ENCODE results near the gene KPNA3. TPM values are rescaled to one million over a fixed set of nuclear protein-coding genes. Genes with fewer than 3 reads are reported as not detected.
"Not testable (repeated sequence)": the region's sequence is repeated elsewhere in the genome, so short reads cannot be mapped to it uniquely, and the experiment has no call there.

Gene KPNA3, protein sequence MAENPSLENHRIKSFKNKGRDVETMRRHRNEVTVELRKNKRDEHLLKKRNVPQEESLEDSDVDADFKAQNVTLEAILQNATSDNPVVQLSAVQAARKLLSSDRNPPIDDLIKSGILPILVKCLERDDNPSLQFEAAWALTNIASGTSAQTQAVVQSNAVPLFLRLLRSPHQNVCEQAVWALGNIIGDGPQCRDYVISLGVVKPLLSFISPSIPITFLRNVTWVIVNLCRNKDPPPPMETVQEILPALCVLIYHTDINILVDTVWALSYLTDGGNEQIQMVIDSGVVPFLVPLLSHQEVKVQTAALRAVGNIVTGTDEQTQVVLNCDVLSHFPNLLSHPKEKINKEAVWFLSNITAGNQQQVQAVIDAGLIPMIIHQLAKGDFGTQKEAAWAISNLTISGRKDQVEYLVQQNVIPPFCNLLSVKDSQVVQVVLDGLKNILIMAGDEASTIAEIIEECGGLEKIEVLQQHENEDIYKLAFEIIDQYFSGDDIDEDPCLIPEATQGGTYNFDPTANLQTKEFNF
- 10 to 100 TPM; 34.4 to 37.2 (median 36.3) TPM for polyA plus RNA-seq (ENCODE audit: insufficient read length in 3 of 3)

DNA sequence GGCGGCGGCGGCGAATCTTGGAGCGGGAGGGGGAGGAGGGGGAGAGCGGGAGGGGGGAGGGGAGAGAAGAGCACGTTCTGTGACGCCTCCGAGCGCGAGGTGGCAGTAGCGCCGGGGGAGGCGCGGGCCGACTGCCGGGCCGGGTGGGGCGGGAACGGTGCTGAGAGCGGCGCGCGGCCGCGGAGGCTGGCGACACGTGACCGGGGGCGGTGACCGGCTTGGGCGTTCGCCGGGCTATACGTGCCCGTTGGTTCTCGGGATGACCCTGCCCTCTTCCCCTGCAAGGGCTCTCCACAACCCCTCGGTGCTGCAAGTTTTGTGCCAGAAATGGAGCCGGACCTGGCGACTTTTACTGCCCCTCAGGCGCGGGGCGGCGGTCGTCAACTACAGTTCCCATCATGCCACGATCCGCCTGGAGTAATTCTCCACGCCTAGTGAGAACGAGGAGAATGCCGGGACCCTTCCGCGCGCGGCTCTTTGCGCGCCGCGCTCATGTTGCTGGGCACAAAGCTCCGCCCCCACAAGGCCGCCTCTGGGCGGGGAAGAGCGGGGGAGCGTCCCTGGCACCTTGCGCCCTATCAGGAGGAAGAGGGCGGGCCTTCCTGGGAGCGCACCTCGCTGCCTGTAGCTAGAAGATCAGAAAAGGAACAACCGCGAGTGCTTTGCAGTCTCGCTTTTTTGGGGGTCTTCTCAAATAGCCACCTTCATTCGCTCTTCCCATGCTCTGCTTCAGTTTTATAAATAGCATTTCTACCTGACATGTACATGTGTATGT is at the start of gene KPNA3:
Gene KPNA3, minus strand, starts transcription at position 133 of the 775 bp plus-strand sequence. CDS start 176 bp downstream, outside the sequence.
- DNase-seq (ENCODE audit: low read depth in 3 of 3, low spot score in 2 of 3): peak; percentile 92 to 95 (median 92)

DNA sequence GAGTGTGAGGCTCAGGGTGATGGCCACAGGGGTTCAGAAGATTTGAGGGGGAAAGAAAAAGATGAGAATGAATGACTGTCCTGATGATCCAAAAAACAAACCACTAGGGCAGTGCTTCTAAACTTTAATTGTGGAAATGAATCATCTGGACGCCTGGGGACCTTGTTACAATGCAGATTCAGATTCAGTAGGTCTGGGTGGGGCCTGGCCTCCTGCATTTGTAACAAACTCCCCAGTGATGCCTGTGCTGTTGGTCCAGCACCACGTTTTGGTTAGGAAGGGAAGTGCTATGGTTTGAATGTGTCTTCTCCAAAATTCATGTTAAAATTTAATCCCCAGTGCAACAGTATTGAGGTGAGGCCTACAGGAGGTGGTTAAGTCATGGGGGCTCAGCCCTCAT is 49.5 kb upstream of the KPNA3 start:
- DNase-seq (ENCODE audit: low read depth in 3 of 3, low spot score in 2 of 3): no peak

DNA sequence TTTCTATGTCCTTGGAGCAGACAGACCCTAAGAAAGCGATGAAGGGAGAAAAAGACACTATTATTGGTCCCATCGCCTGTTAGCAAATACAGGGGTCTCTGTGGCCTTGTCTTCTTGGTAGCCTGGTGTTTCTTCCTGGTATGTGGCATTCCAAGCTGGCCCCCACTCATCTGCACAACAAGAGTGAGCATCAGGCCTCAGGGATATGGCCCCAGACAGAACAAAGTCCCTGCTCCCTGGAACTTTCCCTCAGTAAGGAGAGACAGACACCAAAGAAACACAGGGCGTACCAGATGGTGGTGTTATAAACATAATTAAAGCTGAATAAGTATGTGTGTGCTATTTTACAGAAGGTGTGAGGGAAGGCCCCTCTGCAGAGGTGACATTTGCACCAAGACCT is 48.2 kb upstream of the KPNA3 start:
- DNase-seq (ENCODE audit: low read depth in 3 of 3, low spot score in 2 of 3): no peak

DNA sequence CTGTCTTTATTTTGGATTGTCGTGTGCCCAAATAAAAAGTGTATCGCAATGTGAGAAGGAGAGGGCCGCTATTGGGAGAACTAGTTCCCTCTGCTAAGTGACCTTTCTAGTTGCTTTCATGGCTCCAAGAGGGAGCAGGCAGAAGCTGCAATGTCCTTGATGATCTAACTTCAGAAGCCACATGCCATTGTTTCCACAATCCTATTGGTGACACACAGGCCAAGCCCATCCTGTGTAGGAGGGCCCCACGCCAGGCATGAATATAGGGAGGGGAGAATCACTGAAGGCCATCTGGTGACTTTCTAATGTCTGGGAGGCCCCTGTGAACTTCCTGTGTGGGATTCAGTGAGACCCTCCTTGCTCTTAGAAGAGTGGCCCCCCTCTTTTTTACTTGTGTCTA is 47.8 kb upstream of the KPNA3 start:
- DNase-seq (ENCODE audit: low read depth in 3 of 3, low spot score in 2 of 3): no peak

DNA sequence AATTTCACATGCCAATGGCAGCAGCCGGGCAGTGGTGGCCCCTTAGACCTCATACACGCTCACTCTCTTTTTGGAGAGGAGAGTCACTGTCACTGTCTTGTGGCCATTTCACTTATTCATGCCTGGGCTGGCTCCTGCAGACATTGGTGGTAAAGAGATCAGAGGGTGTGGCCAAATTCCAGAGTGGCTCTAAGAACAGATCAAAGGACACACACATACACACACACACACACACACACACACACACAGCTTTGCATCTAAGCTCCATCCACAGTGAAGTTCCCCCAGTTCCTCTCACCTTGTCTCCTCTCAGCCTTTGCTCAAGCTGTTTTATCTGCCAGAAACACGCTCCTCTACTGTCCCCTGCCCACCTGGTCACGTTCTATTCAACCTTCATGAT is 46.5 kb upstream of the KPNA3 start:
- DNase-seq (ENCODE audit: low read depth in 3 of 3, low spot score in 2 of 3): no peak

DNA sequence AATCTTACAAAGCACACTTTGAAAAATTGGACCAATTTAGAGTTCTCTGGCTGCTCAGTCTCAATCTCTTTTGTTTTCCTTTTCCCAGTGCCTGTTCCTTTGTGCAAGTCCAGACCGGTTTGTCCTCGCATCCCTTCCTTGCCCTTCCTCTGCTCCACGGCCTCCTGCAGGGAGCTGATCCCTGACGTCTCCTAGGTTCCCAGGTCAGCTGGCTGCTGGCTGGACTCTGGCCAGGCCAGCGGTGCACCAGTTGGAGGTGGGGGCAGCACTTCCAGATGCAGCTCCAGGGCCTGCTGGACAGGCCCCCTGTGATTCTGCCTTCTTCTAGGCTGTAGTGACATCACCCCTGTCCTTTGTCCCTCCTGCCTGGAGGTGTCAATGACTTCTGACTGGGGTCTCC is 44.0 kb upstream of the KPNA3 start:
- DNase-seq (ENCODE audit: low read depth in 3 of 3, low spot score in 2 of 3): no peak

DNA sequence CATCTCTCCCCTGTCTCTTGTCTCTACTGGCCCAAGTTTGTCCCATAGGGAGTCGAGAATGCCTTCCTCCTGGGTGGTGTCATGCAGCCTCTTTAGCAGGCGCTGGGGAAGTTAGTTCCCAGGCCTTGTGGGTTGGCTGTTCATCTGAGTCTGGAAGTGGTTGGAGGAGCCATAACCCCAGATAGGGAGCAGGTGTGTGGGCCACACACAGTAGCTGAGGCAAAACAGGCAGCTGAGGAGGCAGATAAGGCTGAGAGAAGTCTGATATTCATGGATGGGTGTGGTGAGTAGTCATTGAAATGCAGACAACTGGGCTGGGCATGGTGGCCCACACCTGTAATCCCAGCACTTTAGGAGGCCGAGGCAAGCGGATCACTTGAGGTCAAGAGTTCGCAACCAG is 40.9 kb upstream of the KPNA3 start:
- no peak for DNase-seq (ENCODE audit: low read depth in 3 of 3, low spot score in 2 of 3)

DNA sequence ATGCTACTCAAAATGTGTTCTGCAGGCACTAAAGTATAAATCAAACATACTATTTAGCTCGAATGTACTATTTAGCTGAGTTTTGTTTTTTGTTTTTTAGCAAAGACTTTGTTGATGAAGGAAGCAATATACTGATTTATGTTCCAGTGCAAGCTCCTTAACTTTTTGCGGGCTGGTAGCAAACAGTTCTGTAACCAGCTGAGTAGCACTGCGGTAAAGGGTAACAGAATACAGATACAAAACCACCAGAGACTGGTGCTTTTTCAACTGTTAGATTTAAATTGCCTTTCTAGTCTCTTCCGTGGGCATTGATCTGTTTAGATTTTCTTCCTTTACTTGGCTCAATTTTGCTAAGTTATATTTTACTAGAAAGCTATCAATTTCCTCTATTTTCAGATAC is 39.0 kb upstream of the KPNA3 start:
- DNase-seq (ENCODE audit: low read depth in 3 of 3, low spot score in 2 of 3): no peak

DNA sequence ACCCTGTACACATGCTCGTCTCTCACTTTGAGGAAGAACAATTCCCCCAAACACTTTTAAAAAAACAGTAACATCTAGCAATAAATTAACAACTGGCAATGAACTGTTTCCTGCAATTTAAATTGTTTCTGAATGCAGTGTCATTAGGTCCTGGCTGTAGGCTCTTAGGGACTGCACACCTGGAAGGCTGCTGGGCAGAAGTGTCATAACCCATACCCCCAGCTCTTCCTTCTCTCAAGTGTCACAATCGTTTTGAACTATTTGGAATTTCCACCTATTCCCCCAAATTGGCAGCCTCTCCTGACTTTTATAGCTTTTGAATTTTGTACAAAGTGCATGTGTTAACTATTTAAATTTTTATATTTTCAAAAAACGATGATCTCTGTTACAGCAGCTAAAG is 38.2 kb upstream of the KPNA3 start:
- no peak for DNase-seq (ENCODE audit: low read depth in 3 of 3, low spot score in 2 of 3)

DNA sequence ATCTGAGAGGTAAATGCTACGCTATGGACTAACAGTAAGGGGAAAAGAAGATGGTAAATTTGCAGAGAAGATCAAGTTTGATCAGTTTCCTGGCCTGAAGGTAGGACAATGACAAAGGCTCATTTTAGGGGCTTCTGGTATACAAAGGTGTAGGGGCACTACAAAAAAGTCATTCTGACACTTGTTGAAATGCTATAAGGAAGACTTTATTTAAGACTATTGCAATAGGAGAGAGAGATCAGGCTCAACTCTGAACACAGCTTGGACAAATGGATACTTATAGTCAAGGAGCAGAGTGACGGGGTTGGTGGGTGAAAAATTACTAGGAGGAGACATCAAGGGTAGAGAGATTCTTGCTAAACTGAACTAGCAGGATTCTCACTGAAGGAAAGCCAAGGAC is 37.2 kb upstream of the KPNA3 start:
- DNase-seq (ENCODE audit: low read depth in 3 of 3, low spot score in 2 of 3): no peak

DNA sequence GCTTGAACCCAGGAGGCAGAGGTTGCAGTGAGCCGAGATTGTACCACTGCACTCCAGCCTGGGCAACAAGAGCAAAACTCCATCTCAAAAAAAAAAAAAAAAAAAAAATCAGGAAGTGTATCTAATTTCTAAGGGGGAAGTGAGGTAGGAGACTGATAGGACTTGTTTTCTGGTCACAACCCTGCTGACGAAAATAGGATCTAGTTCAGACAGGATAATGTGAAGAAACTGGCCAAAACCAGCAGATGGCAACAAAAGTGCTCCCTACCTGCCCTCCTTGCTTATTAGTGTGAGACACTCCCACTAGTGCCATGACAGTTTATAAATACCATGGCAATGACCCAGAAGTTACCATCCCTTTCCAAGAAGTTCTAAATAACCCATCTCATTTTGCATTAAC is 36.0 kb upstream of the KPNA3 start:
- no peak for DNase-seq (ENCODE audit: low read depth in 3 of 3, low spot score in 2 of 3)

DNA sequence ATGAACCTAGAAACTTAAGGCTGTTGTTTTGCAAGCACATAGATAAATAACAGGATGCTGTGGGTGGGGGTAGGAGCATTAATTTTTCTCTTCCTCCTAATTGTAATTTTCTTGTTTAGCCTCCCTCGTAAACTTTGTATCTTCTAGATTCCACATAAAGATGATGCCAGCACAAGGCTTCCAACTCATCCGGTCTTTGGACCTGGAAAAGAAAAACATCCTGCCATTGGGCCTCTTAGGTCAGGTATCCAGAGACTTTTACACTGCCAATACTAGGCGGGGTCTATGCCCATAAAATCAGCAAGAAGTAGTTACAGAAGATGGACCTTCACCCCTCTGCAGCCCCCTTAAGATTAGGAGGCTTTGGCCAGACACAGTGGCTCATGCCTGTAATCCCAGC is 35.4 kb upstream of the KPNA3 start:
- no peak for DNase-seq (ENCODE audit: low read depth in 3 of 3, low spot score in 2 of 3)

DNA sequence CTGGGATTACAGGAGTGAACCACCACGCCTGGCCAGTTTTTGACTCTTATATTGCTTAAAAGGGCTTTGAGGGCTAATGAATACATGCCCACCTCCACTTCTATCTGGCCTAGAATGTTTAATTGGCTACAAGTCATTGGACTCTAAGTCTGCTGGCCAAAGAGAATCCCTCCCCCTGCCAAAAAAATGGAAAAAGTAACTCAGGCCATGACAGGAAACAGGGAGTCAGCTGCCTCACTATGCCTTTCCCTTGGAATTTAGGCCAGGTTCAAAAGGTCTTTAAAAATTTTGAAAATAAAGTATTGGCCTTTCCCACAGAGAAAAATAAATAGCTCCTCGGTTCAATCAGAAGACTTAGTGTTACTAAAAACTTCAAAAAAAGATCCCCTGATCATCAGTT is 34.9 kb upstream of the KPNA3 start:
- no peak for DNase-seq (ENCODE audit: low read depth in 3 of 3, low spot score in 2 of 3)

DNA sequence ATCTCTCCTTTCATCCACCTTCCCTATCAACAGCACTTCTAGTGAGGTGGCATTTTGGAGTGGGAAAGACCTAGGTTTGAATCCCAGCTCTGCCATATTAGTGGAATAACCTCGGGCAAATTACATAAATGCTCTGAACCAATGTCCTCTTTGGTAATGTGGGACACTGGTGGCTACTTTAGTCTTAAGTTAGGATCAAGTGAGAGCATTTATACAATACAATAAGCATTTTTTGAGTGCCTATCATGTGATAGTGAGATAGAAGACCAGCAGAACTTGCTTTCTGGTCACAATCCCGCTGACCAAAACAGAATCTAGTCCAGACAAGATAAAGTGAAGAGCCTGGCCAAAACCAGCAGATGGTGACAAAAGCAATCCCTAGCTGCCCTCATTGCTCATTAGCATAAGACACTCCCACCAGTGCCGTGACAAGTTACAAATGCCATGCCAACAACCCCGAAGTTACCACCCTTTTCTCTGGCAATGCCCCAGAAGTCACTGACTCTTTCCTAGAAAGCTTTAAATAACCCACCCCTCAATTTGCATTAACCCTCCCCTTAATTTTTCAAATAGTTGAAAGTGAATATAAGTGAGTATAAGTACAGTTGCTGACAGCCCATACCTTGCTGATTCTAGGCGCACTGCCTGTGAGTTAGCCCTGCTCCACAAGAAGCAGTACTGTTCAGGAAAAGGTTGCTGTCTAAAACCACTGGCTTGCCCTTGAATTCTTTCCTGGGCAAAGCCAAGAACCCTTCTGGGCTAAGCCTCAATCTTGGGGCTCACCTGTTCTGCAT is 28.9 kb upstream of the KPNA3 start:
- DNase-seq (ENCODE audit: low read depth in 3 of 3, low spot score in 2 of 3): no peak

DNA sequence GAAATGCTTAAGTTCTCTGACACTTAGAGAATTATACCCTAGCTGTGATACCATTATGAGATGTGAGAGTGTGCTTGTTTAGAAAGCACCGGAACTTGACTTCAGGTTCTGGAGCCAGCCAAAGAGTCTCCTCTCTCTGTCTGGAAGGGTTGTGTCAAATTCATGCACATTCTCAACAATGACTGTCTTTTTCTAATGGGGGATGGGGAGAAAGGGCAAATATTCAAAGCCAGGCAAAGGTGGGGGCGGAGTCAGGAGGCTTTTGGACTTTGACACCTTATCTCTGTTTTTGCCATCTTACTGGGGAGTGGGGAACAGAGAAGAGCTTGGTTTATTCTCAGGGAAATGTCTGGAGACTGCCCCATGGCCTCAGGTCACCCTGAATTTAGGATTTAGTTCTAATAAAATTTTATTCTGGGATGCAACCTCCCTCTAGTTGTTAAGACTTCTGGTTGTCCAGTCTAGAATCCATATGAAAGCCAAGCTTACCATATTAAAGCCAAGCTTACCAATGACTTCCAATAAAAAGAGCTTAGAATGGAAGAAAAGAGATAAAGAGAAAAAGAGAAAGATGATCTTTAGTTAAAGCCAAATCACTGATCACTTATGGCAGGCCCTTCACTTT is 28.2 kb upstream of the KPNA3 start:
- no peak for DNase-seq (ENCODE audit: low read depth in 3 of 3, low spot score in 2 of 3)

DNA sequence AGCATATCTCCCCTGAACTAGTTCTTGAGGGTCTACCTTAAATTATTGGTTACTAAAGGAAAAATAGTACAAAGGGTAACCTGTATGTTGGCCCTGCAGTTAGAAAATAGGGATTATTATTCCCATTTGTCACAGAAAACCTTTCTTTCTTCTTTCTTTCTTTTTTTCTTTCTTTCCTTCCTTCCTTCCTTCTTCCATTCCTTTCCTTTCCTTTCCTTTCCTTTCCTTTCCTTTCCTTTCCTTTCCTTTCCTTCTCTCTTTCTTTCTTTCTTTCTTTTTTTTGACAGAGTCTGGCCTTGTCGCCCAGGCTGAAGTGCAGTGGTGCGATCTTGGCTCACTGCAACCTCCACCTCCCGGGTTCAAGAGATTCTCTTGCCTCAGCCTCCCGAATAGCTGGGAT is 23.6 kb upstream of the KPNA3 start:
- not testable (repeated sequence) for DNase-seq (ENCODE audit: low read depth in 3 of 3, low spot score in 2 of 3)

DNA sequence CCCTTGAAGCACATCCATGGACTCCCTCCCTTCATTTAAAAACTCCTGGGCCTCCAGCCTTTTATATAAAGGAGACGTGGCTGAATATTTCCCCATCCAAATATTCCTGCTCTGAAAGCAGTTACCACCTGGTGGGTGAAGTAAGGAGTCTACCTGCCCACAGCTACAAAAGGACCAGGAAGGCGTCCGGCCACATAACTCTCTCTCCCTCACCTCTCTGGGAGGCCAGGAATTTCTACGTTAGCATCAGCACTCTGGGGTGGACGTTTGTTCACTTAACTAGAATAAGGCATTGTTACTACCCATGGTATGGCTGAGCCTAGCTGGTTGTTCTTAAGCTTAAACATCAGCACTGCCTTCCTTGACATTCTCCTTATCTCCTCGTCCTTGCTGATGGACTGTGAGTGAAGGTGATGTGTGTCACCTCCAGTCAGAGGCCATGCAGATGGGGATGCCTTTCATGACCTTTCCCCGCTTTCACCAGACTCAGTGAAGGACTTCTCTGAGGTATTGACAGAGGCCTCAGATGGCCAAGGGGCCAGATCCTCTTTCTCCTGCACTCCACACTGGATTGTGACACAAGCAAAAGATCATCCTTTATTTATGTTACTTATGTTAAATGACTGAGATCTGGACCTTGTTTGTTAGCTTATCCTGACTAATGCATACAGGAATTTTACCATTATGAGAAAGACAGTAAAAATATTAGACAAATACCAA is 22.2 kb upstream of the KPNA3 start:
- DNase-seq (ENCODE audit: low read depth in 3 of 3, low spot score in 2 of 3): no peak

DNA sequence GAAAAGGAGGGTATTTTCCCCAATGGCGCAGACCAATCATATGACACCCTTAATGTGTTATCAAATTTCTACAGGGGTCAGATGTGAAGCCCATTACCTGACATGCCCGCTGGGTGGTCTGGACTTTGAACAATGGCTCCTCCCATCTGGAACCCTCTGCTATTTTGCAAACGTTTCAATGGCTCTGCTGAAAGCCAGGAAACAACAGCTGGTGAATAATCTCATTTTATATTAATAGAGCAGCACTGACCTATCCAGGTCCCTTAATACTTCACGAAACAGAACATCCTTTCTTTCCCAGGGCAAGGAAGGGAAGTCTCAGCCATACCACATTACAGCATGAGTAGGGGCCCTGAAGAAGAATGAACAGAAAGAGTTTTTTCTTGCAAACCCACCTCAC is 20.3 kb upstream of the KPNA3 start:
- no peak for DNase-seq (ENCODE audit: low read depth in 3 of 3, low spot score in 2 of 3)

DNA sequence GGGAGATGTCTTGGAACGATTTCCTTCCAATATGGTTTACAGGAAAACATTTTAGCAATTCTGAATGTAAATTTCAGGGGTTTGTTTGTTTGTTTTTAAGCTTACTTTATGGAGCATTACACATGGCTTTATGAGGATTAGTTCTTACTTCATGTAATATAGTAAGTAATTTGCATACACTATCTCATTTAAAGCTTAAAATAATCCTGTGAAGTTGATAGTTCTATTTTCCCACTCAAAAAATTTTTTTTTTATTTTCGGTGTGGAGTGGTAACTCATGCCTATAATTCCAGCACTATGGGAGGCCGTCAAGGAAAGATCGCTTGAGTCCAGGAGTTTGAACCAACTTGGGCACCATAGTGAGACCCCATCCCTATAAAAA is 19.0 kb upstream of the KPNA3 start:
- DNase-seq (ENCODE audit: low read depth in 3 of 3, low spot score in 2 of 3): no peak
